GM19328 (cell line): ENCODE data around the gene RHEBL1.

Experiments used
- ATAC-seq: cut with Tn5 transposase; IDR thresholded peaks from one replicate; pipeline ENCODE4 v1.9.1; 2021; ENCODE audit warnings: mild to moderate bottlenecking, moderate library complexity; ENCODE audit not compliant: unreplicated experiment

The RHEBL1 gene

DNA sequence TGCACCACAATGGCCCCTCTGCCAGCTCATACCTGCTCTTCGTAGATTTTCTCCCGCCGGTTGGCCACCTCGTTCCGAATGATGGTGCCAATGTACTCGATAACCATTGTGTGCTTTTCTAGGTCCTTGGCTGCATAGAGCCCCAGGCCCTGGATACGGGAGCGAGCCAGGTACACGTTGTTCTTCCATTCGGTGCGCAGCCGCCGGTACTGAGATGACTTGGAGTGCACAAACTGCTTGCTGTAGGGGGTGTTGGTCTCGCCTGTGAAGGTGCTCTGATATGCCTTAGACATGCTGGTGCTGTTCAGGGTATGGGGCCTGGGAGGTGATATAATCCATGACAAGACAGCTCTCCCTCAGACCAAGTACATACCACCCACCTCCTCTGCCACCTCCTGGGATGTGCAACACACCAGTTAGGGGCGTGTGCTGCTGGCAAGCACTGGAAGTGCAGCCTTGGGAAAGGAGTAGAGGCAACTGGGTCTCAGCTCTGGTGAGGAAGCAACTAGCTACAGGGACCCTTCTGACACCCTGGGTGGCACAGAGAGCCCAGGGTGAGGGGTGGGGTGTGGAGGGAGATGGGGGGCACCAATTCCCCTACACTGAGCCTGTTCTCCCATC lies 47.1 kb downstream of the RHEBL1 start:
- no peak for ATAC-seq

DNA sequence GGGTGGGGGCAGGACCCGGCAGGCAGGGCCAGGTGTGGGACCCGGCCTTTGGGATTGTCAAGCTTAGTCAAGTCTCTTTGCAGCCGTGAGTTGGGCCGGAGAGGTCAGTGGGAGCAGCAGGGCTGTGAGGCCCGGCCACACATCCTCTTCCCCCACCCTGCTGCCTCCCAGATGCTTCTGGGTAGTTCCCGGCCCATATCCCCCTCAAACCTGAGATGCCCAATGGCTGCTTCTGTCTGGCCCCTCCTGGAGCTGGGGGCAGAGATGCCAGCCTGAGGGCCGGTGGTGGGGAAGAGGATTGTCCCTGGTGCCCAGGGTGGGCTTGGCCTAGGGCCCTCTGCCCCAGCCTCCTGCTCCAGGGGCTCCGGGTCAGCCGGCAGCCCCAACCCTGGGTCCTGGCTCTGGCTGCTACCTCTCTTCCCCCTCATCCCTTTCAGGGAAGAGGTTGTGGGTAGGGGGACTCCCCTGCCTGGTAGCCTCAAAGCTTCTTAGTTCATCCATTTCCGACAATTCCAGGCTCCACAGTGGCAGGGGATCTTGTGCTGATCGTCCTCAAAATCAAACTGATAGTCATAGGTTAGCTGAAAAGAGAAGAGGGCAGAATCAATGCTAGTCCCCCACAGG lies 48.4 kb downstream of the RHEBL1 start:
- ATAC-seq, result no peak

DNA sequence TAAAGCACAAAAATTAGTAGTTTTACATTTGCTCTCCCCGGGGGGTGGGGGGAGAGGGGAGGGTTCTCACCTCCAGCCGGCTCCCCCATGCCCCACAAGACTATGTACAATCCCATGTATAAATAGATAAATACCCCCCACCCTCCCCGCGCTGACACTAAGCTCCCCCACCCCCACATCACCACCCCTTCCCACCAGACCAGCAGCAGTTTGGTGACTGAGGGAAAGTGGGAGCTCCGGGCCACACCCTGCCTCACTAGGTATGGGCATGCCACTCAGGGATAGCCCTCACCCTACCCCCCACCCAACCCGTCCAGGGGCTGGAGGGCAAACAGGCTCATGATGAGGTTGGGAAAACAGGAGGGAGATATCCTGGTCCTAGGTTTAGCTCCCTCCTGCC lies 49.3 kb downstream of the RHEBL1 start:
- ATAC-seq, result no peak

- ATAC-seq, result no peak
These were observed 50.1 kb downstream of the RHEBL1 start for GRCh38 chr12:49019443-49020324.

- no peak for ATAC-seq
These were observed 50.7 kb downstream of the RHEBL1 start for GRCh38 chr12:49019120-49019430.

DNA sequence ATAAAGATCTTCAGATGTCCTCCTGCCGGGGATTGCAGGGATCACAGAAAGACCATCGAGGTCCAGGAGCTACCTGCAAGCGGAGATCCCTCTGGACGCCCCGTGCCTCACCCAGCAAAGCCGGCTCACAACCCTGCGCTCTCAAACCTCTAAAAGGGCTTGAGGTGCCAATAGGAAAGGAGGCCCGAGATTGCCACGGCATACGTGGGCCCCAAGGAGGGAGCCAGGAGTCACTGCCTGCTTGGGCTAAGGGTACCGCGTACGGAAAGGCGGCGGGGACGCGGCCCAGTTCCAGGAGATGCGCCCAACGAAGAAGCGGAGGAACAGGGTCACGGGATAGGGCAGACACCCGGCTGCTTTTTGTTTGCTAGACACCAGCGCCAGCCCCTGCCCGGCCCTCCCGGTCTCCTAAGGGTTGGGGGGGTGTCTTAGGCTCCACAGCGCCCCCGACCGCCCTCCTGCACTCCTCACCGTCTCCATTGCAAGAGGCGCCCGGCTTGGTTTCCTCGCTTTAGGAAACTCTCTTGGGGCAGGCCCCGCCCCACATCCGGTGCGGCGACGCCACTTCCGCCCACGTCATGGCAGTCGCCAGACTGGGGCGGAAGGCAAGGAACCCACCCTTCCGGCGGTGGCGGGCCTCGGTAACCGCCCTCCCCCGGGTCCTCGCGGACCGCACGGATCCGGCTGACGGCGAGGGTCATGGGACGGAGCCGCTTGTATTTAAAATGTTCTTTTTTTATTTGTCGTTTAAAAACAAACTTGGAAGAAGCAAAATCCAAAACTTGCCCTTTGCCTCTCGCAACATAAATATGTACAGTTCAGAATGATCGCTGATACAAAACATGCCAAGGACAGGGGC lies 51.3 kb downstream of the RHEBL1 start, which contains the start of gene PRKAG1:
TSS of gene PRKAG1 (minus strand) at position 516 of the 859 bp plus-strand sequence. CDS start at position 480, 36 bp downstream.
- peak; percentile 85 for ATAC-seq

GRCh38 chr12:49017891-49018260 lies 51.9 kb downstream of the RHEBL1 start:
- ATAC-seq, result no peak

DNA sequence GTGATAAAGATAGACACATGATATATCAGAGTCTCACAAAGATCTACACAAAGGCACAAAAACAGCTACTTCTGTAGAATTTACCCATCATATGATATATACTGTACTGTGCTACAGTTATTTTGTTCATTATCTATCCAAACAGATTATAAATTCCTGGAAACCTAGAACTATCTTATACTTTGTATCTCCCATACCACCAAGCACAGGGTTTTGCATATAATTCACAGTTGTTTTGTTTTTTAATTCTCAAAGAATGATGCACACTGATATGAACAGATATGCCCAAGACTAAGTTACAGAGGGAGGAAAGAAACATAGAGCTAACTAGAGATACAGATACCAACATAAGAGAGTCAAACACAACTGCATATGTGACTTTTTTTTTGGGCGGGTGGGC lies 54.6 kb downstream of the RHEBL1 start:
- ATAC-seq, result no peak
